Activated CD8-positive, alpha-beta T cell treated with anti-CD3 and anti-CD28 coated beads for 36 hours (primary cell): ENCODE data around the gene NCCRP1. TPM values are rescaled to one million over a fixed set of nuclear protein-coding genes. Genes with fewer than 3 reads are reported as not detected.

ENCODE experiments used
- ATAC-seq: fragments of 200-7000 bp; cut with Tn5 transposase; one replicate; pipeline ENCODE4 v1.10.0; 2021; ENCODE audit warnings: mild to moderate bottlenecking, moderate library complexity
- CTCF ChIA-PET: fragments of 350-600 bp; sonication (Branson Sonifier 250); formaldehyde crosslinking; loops from one replicate; lab custom pipeline; 2021; ENCODE audit warnings: antibody characterized with exemption; lab: Charles Lee
- POLR2A ChIA-PET: fragments of 350-600 bp; sonication (Branson Sonifier 250); formaldehyde crosslinking; loops from one replicate; lab custom pipeline; 2021; ENCODE audit warnings: antibody characterized with exemption; lab: Charles Lee
- DNase-seq: peaks from one replicate; pipeline ENCODE4 v3.0.0-alpha.2; 2020
- H3K27ac Mint-ChIP-seq: one replicate; pipeline ENCODE4 v1.8.0; 2021; ENCODE audit warnings: mild to moderate bottlenecking, mixed read lengths
- H3K27me3 Mint-ChIP-seq: one replicate; pipeline ENCODE4 v1.8.0; 2021; ENCODE audit warnings: mixed read lengths
- H3K36me3 Mint-ChIP-seq: one replicate; pipeline ENCODE4 v1.8.0; 2021; ENCODE audit warnings: low read depth, mixed read lengths
- H3K4me1 Mint-ChIP-seq: one replicate; pipeline ENCODE4 v1.8.0; 2021; ENCODE audit warnings: low read depth, mixed read lengths
- H3K4me3 Mint-ChIP-seq: one replicate; pipeline ENCODE4 v1.8.0; 2021; ENCODE audit warnings: mild to moderate bottlenecking, moderate library complexity, mixed read lengths
- H3K9me3 Mint-ChIP-seq: one replicate; pipeline ENCODE4 v1.8.0; 2021; ENCODE audit warnings: mixed read lengths
- CTCF ChIP-seq: fragments of 200-600 bp; IDR thresholded peaks from one replicate; pipeline ENCODE4 v1.8.0; 2022; ENCODE audit warnings: antibody characterized with exemption, mild to moderate bottlenecking
- intact Hi-C: fragments of 100-400 bp; cut with micrococcal nuclease; formaldehyde crosslinking; loops from one replicate; pipeline ENCODE4 v1.10.0; 2022
- total RNA-seq, 2 experiments: library from RNA; stranded (reverse); gene quantifications; one replicate each; pipeline ENCODE4 v1.2.3, GENCODE V29; 2021

NCCRP1 gene
- total RNA-seq, 2 experiments from 2014 or later = not detected

GRCh38 chr19:39172700-39173501, 23.9 kb upstream of the NCCRP1 start:
- no peak for ATAC-seq
- CTCF ChIA-PET = no interaction called here
- Mint-ChIP-seq H3K27me3 (no peaks in the 10 kb centered on the region), H3K4me1 (no peaks in the 10 kb centered on the region), H3K9me3 (no peaks in the 10 kb centered on the region), H3K36me3 (peaks cover 2% of the 10 kb centered on the region), H3K27ac (no peak overlapping the region), H3K4me3 (no peak overlapping the region)
- intact Hi-C loops = no loop called here
- no peak for DNase-seq
- no peak for TF ChIP-seq CTCF
- POLR2A ChIA-PET = no interaction called here

GRCh38 chr19:39173502-39173991, 23.2 kb upstream of the NCCRP1 start:
- ATAC-seq = no peak
- Mint-ChIP-seq H3K36me3 (peaks cover 2% of the 10 kb centered on the region), H3K27ac (no peak overlapping the region), H3K9me3 (no peaks in the 10 kb centered on the region), H3K4me1 (no peaks in the 10 kb centered on the region), H3K4me3 (no peak overlapping the region), H3K27me3 (no peaks in the 10 kb centered on the region)
- POLR2A ChIA-PET = no interaction called here
- intact Hi-C loops = no loop called here
- CTCF ChIA-PET = no interaction called here
- no peak for DNase-seq
- no peak for TF ChIP-seq CTCF

- CTCF ChIA-PET = interaction anchor here (1.0 kb wide), 1 partner anchor 31 kb away, joined by 3 read pairs; no protein-coding TSS in a partner anchor
Measured at GRCh38 chr19:39174142-39174541, 22.6 kb upstream of the NCCRP1 start.

GRCh38 chr19:39174558-39175544, 21.9 kb upstream of the NCCRP1 start:
- CTCF ChIA-PET = interaction anchor here (1.0 kb wide), 1 partner anchor 31 kb away, joined by 3 read pairs; no protein-coding TSS in a partner anchor
- TF ChIP-seq CTCF = no peak

More at GRCh38 chr19:39174142-39174541, 22.6 kb upstream of the NCCRP1 start:
- POLR2A ChIA-PET = interaction anchor here (1.4 kb wide), 1 partner anchor 47 kb away, joined by 3 read pairs; no protein-coding TSS in a partner anchor
- Mint-ChIP-seq H3K4me1 (no peaks in the 10 kb centered on the region), H3K4me3 (no peak overlapping the region), H3K27me3 (no peaks in the 10 kb centered on the region), H3K36me3 (peaks cover 2% of the 10 kb centered on the region), H3K27ac (no peak overlapping the region), H3K9me3 (no peaks in the 10 kb centered on the region)
- intact Hi-C loops = no loop called here
- ATAC-seq = no peak
- TF ChIP-seq CTCF = no peak
- DNase-seq = no peak

More at GRCh38 chr19:39174558-39175544, 21.9 kb upstream of the NCCRP1 start:
- Mint-ChIP-seq H3K36me3 (peaks cover 2% of the 10 kb centered on the region), H3K27ac (no peak overlapping the region), H3K4me3 (no peak overlapping the region), H3K27me3 (no peaks in the 10 kb centered on the region), H3K4me1 (no peaks in the 10 kb centered on the region), H3K9me3 (no peaks in the 10 kb centered on the region)
- POLR2A ChIA-PET = interaction anchor here (1.4 kb wide), 1 partner anchor 48 kb away, joined by 3 read pairs; no protein-coding TSS in a partner anchor
- DNase-seq = no peak
- ATAC-seq = no peak
- intact Hi-C loops = no loop called here
